ENCODE results near the gene LRMDA.
"Not testable (repeated sequence)": the region's sequence is repeated elsewhere in the genome, so short reads cannot be mapped to it uniquely, and the experiment has no call there.

The LRMDA gene

DNA sequence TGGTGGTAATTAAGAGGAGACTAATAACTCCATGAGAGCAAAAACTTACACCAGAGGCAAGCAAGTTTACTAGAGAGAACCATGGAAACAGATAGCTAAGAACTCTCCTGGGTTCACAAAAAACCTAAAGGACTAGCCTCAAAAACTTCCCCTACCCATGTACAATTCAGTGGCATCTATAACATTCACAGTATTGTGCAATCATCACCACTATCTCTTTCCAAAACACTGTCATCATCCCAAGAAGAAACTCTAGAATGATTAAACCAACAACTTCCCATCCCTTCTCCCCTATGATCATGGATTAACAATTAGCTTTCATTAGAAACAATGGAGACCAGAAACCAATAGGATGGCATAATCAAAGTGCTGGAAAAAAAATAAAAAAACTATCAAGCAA is 1038.3 kb downstream of the LRMDA start:
- in situ Hi-C loops (cut with HindIII; ENCODE audit: low sequenced_read_pairs): no loop called here

GRCh38 chr10:76479103-76479790 is 1047.8 kb downstream of the LRMDA start:
- in situ Hi-C loops (cut with HindIII; ENCODE audit: low sequenced_read_pairs): no loop called here

- in situ Hi-C loops (cut with HindIII; ENCODE audit: low sequenced_read_pairs): no loop called here
These were observed 1049.8 kb downstream of the LRMDA start for GRCh38 chr10:76481178-76481577.

- in situ Hi-C loops (cut with HindIII; ENCODE audit: low sequenced_read_pairs): no loop called here
These were observed 1056.2 kb downstream of the LRMDA start for GRCh38 chr10:76487582-76487981.

GRCh38 chr10:76488602-76489001 is 1057.2 kb downstream of the LRMDA start:
- in situ Hi-C loops (cut with HindIII; ENCODE audit: low sequenced_read_pairs): no loop called here

GRCh38 chr10:76491216-76491615 is 1059.8 kb downstream of the LRMDA start:
- in situ Hi-C loops (cut with HindIII; ENCODE audit: low sequenced_read_pairs): no loop called here

GRCh38 chr10:76492026-76492425 is 1060.6 kb downstream of the LRMDA start:
- in situ Hi-C loops (cut with HindIII; ENCODE audit: low sequenced_read_pairs): no loop called here

- in situ Hi-C loops (cut with HindIII; ENCODE audit: low sequenced_read_pairs): no loop called here
These were observed 1061.5 kb downstream of the LRMDA start for GRCh38 chr10:76492678-76493472.

- in situ Hi-C loops (cut with HindIII; ENCODE audit: low sequenced_read_pairs): no loop called here
These were observed 1066.2 kb downstream of the LRMDA start for GRCh38 chr10:76497666-76498065.

- in situ Hi-C loops (cut with HindIII; ENCODE audit: low sequenced_read_pairs): no loop called here
These were observed 1073.4 kb downstream of the LRMDA start for GRCh38 chr10:76504823-76505222.

GRCh38 chr10:76509446-76509845 is 1078.0 kb downstream of the LRMDA start:
- in situ Hi-C loops (cut with HindIII; ENCODE audit: low sequenced_read_pairs): no loop called here

DNA sequence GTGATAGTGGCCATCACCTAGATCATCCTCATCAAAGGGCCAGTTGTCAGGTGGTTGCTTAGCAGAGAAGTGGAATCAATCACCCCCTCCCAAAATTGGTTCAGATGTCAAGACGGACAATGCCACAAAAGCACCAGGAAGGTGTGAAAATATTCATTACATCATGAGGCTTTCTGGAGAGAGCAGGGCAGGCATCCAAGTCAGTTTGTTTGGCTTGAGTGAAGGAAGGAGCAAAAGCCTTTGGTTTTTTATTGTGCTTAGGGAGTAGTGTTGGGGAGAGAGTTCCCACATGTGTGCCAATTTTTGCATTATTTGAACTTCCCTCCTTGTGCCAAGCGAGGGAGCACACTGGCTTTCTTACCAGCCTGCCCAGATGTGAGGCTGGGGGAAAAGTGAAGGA is 1082.9 kb downstream of the LRMDA start:
- in situ Hi-C loops (cut with HindIII; ENCODE audit: low sequenced_read_pairs): no loop called here

GRCh38 chr10:76514869-76515268 is 1083.4 kb downstream of the LRMDA start:
- in situ Hi-C loops (cut with HindIII; ENCODE audit: low sequenced_read_pairs): no loop called here

- in situ Hi-C loops (cut with HindIII; ENCODE audit: low sequenced_read_pairs): no loop called here
These were observed 1091.1 kb downstream of the LRMDA start for GRCh38 chr10:76522547-76522946.

DNA sequence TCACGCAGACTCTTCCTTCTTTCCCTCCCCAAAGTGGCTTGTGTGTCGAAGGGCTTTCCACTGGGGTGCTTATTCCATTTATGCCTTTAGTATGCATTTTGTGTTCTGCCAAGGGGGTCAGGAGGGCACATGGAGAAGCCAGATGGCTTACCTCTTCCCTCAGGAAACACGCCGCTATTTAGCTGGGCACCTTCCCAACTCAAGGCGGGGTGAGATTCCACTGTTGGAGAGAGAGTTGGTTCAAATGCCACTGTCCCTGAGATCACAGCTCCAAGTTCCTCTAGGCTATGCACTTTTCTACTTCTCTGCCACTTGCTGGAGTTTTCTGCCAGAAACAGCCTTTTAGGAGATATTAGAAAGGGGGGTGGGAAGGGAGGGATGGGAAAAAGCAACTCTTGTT is 1091.8 kb downstream of the LRMDA start:
- in situ Hi-C loops (cut with HindIII; ENCODE audit: low sequenced_read_pairs): no loop called here

- in situ Hi-C loops (cut with HindIII; ENCODE audit: low sequenced_read_pairs): no loop called here
These were observed 1092.4 kb downstream of the LRMDA start for GRCh38 chr10:76523791-76524351.

GRCh38 chr10:76526833-76527232 is 1095.4 kb downstream of the LRMDA start:
- in situ Hi-C loops (cut with HindIII; ENCODE audit: low sequenced_read_pairs): not testable (repeated sequence)

- in situ Hi-C loops (cut with HindIII; ENCODE audit: low sequenced_read_pairs): no loop called here
These were observed 1108.9 kb downstream of the LRMDA start for GRCh38 chr10:76540331-76540730.

DNA sequence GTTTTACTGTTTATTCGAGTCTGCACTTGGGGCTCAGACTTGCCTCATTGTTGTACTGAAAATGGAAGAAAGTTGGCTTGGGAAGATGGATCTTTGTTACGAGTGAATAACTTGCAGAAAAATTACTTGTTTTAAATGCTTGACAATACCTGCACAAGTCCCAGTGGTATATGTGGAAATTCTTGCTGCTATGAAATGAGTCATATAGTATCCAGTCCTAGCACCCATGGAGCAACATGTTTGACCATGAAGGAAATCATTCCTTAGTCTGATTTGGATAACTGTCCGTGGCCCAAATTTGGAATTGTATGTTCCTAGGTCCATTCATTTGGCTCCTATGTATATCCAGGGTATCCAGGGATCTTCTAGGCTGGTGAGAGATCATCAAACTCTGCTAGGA is 1109.4 kb downstream of the LRMDA start:
- in situ Hi-C loops (cut with HindIII; ENCODE audit: low sequenced_read_pairs): no loop called here

GRCh38 chr10:76541852-76542251 is 1110.4 kb downstream of the LRMDA start:
- in situ Hi-C loops (cut with HindIII; ENCODE audit: low sequenced_read_pairs): no loop called here

DNA sequence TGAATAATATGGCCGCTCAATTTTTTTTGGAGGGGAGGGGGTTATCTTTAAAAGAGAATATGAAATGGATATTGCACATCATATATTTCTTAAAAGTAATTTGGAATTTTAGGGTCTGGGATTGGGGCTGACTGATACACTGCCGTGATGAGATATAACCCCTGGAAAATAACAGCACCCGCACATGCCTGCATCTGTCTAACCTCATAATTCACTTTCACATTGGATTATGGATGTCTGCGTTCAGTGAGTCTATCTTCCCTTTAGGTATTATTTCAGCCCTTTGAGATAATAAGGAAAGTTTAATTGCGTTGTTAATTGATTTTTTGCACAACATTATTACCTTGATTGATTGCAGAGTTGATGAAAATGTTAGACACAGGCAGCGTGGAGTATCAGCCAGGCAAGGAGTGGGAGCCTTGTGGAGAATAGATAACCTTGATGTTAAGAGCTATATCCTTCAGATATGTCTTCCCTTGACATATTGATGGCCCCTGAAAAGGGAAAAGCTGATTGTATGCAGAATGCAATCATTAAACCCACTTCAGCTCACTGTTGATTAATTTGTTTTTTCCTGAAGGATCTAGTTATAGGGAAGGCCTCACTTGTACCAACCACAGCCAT is 1111.0 kb downstream of the LRMDA start:
- in situ Hi-C loops (cut with HindIII; ENCODE audit: low sequenced_read_pairs): no loop called here

GRCh38 chr10:76543655-76544054 is 1112.2 kb downstream of the LRMDA start:
- in situ Hi-C loops (cut with HindIII; ENCODE audit: low sequenced_read_pairs): no loop called here
